C4-2B (cell line): ENCODE results near the gene LMOD1.

Source experiments
- CTCF ChIP-seq: fragments of 450-650 bp; conservative IDR thresholded peaks from 2 replicates; pipeline ENCODE4 v1.5.1; 2017; ENCODE audit warnings: mild to moderate bottlenecking
- ZFX ChIP-seq: fragments of 450-650 bp; IDR thresholded peaks from 2 replicates; pipeline ENCODE4 v1.6.1; 2017

- TF ChIP-seq CTCF (peak; percentile 85), ZFX (no peak)
These were observed 68.4 kb downstream of the LMOD1 start for GRCh38 chr1:201877877-201878401.
